Measurements from ENCODE around the gene TSSK6. TPM values are rescaled to one million over a fixed set of nuclear protein-coding genes. Genes with fewer than 3 reads are reported as not detected.

The TSSK6 gene
- polyA plus RNA-seq, 1 donor (not counting 4 experiments of a cell fraction or from before 2014, with no cell fraction given), result 0.47 TPM

- H3K9ac ChIP-seq (ENCODE audit: control insufficient read depth, extremely low read depth, insufficient read depth, low read length), result no peak overlapping the region
- H2AFZ ChIP-seq (ENCODE audit: control insufficient read depth, low read length), result no peak overlapping the region
- no peaks in the 10 kb centered on the region for H4K20me1 ChIP-seq (ENCODE audit: control insufficient read depth, extremely low read depth, insufficient read depth, low read length)
- H3K36me3 ChIP-seq (ENCODE audit: control insufficient read depth in 2 of 2, extremely low read depth in 1 of 2, insufficient read depth in 2 of 2, low read length in 2 of 2), result no peaks in the 10 kb centered on the region
- TF ChIP-seq EZH2 (IDR thresholded peaks at IDR 0.05; ENCODE audit: low read length), result no peak
- TF ChIP-seq, protein P1, sequence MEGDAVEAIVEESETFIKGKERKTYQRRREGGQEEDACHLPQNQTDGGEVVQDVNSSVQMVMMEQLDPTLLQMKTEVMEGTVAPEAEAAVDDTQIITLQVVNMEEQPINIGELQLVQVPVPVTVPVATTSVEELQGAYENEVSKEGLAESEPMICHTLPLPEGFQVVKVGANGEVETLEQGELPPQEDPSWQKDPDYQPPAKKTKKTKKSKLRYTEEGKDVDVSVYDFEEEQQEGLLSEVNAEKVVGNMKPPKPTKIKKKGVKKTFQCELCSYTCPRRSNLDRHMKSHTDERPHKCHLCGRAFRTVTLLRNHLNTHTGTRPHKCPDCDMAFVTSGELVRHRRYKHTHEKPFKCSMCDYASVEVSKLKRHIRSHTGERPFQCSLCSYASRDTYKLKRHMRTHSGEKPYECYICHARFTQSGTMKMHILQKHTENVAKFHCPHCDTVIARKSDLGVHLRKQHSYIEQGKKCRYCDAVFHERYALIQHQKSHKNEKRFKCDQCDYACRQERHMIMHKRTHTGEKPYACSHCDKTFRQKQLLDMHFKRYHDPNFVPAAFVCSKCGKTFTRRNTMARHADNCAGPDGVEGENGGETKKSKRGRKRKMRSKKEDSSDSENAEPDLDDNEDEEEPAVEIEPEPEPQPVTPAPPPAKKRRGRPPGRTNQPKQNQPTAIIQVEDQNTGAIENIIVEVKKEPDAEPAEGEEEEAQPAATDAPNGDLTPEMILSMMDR (optimal IDR thresholded peaks at IDR 0.05 in 1 of 3, IDR thresholded peaks at IDR 0.05 in 1 of 3, conservative IDR thresholded peaks at IDR 0.05 in 1 of 3; ENCODE audit: extremely low read depth in 1 of 3, insufficient read depth in 2 of 3, low read length in 3 of 3), result no peak
- H3K4me3 ChIP-seq (ENCODE audit: control insufficient read depth in 2 of 3, extremely low read depth in 1 of 3, insufficient read depth in 2 of 3, low read depth in 1 of 3, low read length in 3 of 3), result no peak overlapping the region
- no peak overlapping the region for H3K4me2 ChIP-seq (ENCODE audit: control insufficient read depth, extremely low read depth, insufficient read depth, low read depth, low read length)
- H3K9me1 ChIP-seq (ENCODE audit: control insufficient read depth, extremely low read depth, insufficient read depth, low read length), result no peaks in the 10 kb centered on the region
- no peaks in the 10 kb centered on the region for H3K79me2 ChIP-seq (ENCODE audit: control insufficient read depth, insufficient read depth, low read length)
- H3K27me3 ChIP-seq (ENCODE audit: control insufficient read depth, extremely low read depth, insufficient read depth, low read length), result peaks cover 37% of the 10 kb centered on the region
- H3K9me3 ChIP-seq (ENCODE audit: control insufficient read depth, low read depth, low read length), result no peaks in the 10 kb centered on the region
- FAIRE-seq (no peak), DNase-seq (ENCODE audit: low read depth, low spot score) (no peak)
- peaks cover 8% of the 10 kb centered on the region for H3K4me1 ChIP-seq (ENCODE audit: control insufficient read depth, extremely low read depth, insufficient read depth, low read length)
- dilution Hi-C loops (cut with MboI; ENCODE audit: extremely low pct_ligation_motif_present, low sequenced_read_pairs), result no loop called here
- H3K27ac ChIP-seq (ENCODE audit: control insufficient read depth, insufficient read depth, low read length), result no peak overlapping the region
These were observed 24.3 kb upstream of the TSSK6 start for GRCh38 chr19:19539698-19540063.

GRCh38 chr19:19538785-19539166, 23.4 kb upstream of the TSSK6 start:
- H3K4me1 ChIP-seq (ENCODE audit: control insufficient read depth, extremely low read depth, insufficient read depth, low read length), result peaks cover 8% of the 10 kb centered on the region
- no peak for DNase-seq (ENCODE audit: low read depth, low spot score)
- no peak for FAIRE-seq
- H3K27me3 ChIP-seq (ENCODE audit: control insufficient read depth, extremely low read depth, insufficient read depth, low read length), result peaks cover 37% of the 10 kb centered on the region
- H3K9me1 ChIP-seq (ENCODE audit: control insufficient read depth, extremely low read depth, insufficient read depth, low read length), result no peaks in the 10 kb centered on the region
- H3K36me3 ChIP-seq (ENCODE audit: control insufficient read depth in 2 of 2, extremely low read depth in 1 of 2, insufficient read depth in 2 of 2, low read length in 2 of 2), result no peaks in the 10 kb centered on the region
- H3K4me3 ChIP-seq (ENCODE audit: control insufficient read depth in 2 of 3, extremely low read depth in 1 of 3, insufficient read depth in 2 of 3, low read depth in 1 of 3, low read length in 3 of 3), result peak overlapping the region in 1 of 3 experiments; percentile 37
- no peaks in the 10 kb centered on the region for H3K9me3 ChIP-seq (ENCODE audit: control insufficient read depth, low read depth, low read length)
- H3K79me2 ChIP-seq (ENCODE audit: control insufficient read depth, insufficient read depth, low read length), result no peaks in the 10 kb centered on the region
- no peak overlapping the region for H2AFZ ChIP-seq (ENCODE audit: control insufficient read depth, low read length)
- H3K27ac ChIP-seq (ENCODE audit: control insufficient read depth, insufficient read depth, low read length), result no peak overlapping the region
- no peaks in the 10 kb centered on the region for H4K20me1 ChIP-seq (ENCODE audit: control insufficient read depth, extremely low read depth, insufficient read depth, low read length)
- no peak overlapping the region for H3K9ac ChIP-seq (ENCODE audit: control insufficient read depth, extremely low read depth, insufficient read depth, low read length)
- TF ChIP-seq EZH2 (IDR thresholded peaks at IDR 0.05; ENCODE audit: low read length), result peak; percentile 13
- TF ChIP-seq, protein P1 (optimal IDR thresholded peaks at IDR 0.05 in 1 of 3, IDR thresholded peaks at IDR 0.05 in 1 of 3, conservative IDR thresholded peaks at IDR 0.05 in 1 of 3; ENCODE audit: extremely low read depth in 1 of 3, insufficient read depth in 2 of 3, low read length in 3 of 3), result no peak
- H3K4me2 ChIP-seq (ENCODE audit: control insufficient read depth, extremely low read depth, insufficient read depth, low read depth, low read length), result peak overlapping the region; percentile 64
- dilution Hi-C loops (cut with MboI; ENCODE audit: extremely low pct_ligation_motif_present, low sequenced_read_pairs), result no loop called here
